Activated CD8-positive, alpha-beta T cell treated with anti-CD3 and anti-CD28 coated beads for 36 hours (primary cell): ENCODE results near the gene CFAP97. TPM values are rescaled to one million over a fixed set of nuclear protein-coding genes. Genes with fewer than 3 reads are reported as not detected.

ENCODE experiments used
- ATAC-seq: fragments of 200-7000 bp; cut with Tn5 transposase; one replicate; pipeline ENCODE4 v1.10.0; 2021; ENCODE audit warnings: mild to moderate bottlenecking, moderate library complexity
- CTCF ChIA-PET: fragments of 350-600 bp; sonication (Branson Sonifier 250); formaldehyde crosslinking; loops from one replicate; lab custom pipeline; 2021; ENCODE audit warnings: antibody characterized with exemption; lab: Charles Lee
- POLR2A ChIA-PET: fragments of 350-600 bp; sonication (Branson Sonifier 250); formaldehyde crosslinking; loops from one replicate; lab custom pipeline; 2021; ENCODE audit warnings: antibody characterized with exemption; lab: Charles Lee
- DNase-seq: peaks from one replicate; pipeline ENCODE4 v3.0.0-alpha.2; 2020
- H3K27ac Mint-ChIP-seq: one replicate; pipeline ENCODE4 v1.8.0; 2021; ENCODE audit warnings: mild to moderate bottlenecking, mixed read lengths
- H3K27me3 Mint-ChIP-seq: one replicate; pipeline ENCODE4 v1.8.0; 2021; ENCODE audit warnings: mixed read lengths
- H3K36me3 Mint-ChIP-seq: one replicate; pipeline ENCODE4 v1.8.0; 2021; ENCODE audit warnings: low read depth, mixed read lengths
- H3K4me1 Mint-ChIP-seq: one replicate; pipeline ENCODE4 v1.8.0; 2021; ENCODE audit warnings: low read depth, mixed read lengths
- H3K4me3 Mint-ChIP-seq: one replicate; pipeline ENCODE4 v1.8.0; 2021; ENCODE audit warnings: mild to moderate bottlenecking, moderate library complexity, mixed read lengths
- H3K9me3 Mint-ChIP-seq: one replicate; pipeline ENCODE4 v1.8.0; 2021; ENCODE audit warnings: mixed read lengths
- intact Hi-C: fragments of 100-400 bp; cut with micrococcal nuclease; formaldehyde crosslinking; loops from one replicate; pipeline ENCODE4 v1.10.0; 2022
- total RNA-seq, 2 experiments: library from RNA; stranded (reverse); gene quantifications; one replicate each; pipeline ENCODE4 v1.2.3, GENCODE V29; 2021
- TF ChIP-seq, protein P1 (sequence below): fragments of 200-600 bp; IDR thresholded peaks from one replicate; pipeline ENCODE4 v1.8.0; 2022; ENCODE audit warnings: antibody characterized with exemption, mild to moderate bottlenecking

CFAP97 gene
- total RNA-seq, 2 experiments from 2014 or later: 48.5 to 50.3 TPM

DNA sequence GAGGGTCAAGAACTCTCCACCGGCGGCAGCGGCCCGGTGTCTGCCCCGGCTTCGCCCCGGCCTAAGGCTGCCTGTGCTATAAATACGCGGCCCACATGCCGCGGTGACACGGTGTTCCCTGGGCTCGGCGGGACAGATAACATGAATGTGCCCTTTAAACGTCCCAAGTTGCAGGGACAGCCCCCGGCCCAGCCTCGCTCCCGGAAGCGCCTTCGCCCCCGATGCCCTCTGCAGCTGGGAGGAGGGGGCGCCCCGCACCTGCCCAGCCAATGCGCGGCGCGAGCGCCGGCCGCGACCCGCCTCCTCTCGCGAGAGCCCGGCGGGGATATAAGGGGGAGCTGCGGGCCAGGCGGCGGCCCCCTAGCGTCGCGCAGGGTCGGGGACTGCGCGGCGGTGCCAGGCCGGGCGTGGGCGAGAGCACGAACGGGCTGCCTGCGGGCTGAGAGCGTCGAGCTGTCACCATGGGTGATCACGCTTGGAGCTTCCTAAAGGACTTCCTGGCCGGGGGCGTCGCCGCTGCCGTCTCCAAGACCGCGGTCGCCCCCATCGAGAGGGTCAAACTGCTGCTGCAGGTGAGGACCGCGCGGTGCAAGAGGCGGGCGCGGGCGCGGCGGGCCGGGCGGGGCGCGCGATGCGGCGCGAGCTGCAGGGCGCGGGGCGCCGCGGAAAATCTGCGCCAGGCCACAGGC, 60.7 kb downstream of the CFAP97 start, which contains the start of gene SLC25A4:
Gene SLC25A4 (plus strand): TSS at position 355 of the 689 bp plus-strand sequence. CDS start 107 bp downstream, at position 462.
- Mint-ChIP-seq H3K9me3 (no peaks in the 10 kb centered on the region), H3K36me3 (no peaks in the 10 kb centered on the region), H3K4me3 (peak within 1 kb of the TSS; percentile 78), H3K4me1 (peaks cover 13% of the 10 kb centered on the region), H3K27me3 (peaks cover 3% of the 10 kb centered on the region), H3K27ac (peak within 1 kb of the TSS; percentile 76)
- CTCF ChIA-PET: interaction anchor here (0.7 to 4.1 kb wide), 8 partner anchors 9 to 102 kb away, joined by 3 to 30 read pairs (median 4); no protein-coding TSS in a partner anchor
- peak; percentile 91 for DNase-seq
- TF ChIP-seq, protein P1, sequence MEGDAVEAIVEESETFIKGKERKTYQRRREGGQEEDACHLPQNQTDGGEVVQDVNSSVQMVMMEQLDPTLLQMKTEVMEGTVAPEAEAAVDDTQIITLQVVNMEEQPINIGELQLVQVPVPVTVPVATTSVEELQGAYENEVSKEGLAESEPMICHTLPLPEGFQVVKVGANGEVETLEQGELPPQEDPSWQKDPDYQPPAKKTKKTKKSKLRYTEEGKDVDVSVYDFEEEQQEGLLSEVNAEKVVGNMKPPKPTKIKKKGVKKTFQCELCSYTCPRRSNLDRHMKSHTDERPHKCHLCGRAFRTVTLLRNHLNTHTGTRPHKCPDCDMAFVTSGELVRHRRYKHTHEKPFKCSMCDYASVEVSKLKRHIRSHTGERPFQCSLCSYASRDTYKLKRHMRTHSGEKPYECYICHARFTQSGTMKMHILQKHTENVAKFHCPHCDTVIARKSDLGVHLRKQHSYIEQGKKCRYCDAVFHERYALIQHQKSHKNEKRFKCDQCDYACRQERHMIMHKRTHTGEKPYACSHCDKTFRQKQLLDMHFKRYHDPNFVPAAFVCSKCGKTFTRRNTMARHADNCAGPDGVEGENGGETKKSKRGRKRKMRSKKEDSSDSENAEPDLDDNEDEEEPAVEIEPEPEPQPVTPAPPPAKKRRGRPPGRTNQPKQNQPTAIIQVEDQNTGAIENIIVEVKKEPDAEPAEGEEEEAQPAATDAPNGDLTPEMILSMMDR: peak; percentile 47
- intact Hi-C loops: no loop called here
- POLR2A ChIA-PET: interaction anchor here (0.5 to 1.6 kb wide), 11 partner anchors 12 to 488 kb away, joined by 3 to 6 read pairs (median 3); partner anchors contain the start of genes CENPU and SNX25
- ATAC-seq: peak; percentile 97

DNA sequence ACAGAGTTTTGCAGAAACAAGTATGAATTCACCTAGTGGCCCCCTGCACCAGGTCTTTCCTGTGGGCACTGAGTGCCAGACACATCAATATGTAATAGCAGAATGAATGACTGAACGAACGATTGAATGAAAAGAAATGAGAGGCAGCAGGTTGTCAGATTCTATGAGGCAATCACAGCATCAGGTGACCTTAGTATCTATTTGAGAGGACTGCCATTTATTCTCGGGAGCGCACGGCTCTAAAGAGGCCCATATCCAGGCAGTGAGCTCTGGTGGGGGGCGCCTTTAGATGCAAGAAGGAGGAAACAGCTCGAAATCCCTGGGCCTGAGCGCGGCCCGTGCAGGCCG, 61.3 kb downstream of the CFAP97 start:
- intact Hi-C loops: no loop called here
- TF ChIP-seq, protein P1: no peak
- Mint-ChIP-seq H3K9me3 (no peaks in the 10 kb centered on the region), H3K27me3 (peaks cover 3% of the 10 kb centered on the region), H3K4me3 (peak overlapping the region; percentile 78), H3K36me3 (no peaks in the 10 kb centered on the region), H3K27ac (peak overlapping the region; percentile 76), H3K4me1 (peaks cover 13% of the 10 kb centered on the region)
- POLR2A ChIA-PET: interaction anchor here (0.7 to 1.6 kb wide), 7 partner anchors 18 to 488 kb away, joined by 3 to 6 read pairs (median 3); partner anchors contain the start of genes CENPU and SNX25
- DNase-seq: no peak
- CTCF ChIA-PET: interaction anchor here (0.7 to 4.1 kb wide), 8 partner anchors 8 to 102 kb away, joined by 3 to 30 read pairs (median 4); no protein-coding TSS in a partner anchor
- ATAC-seq: peak; percentile 22

DNA sequence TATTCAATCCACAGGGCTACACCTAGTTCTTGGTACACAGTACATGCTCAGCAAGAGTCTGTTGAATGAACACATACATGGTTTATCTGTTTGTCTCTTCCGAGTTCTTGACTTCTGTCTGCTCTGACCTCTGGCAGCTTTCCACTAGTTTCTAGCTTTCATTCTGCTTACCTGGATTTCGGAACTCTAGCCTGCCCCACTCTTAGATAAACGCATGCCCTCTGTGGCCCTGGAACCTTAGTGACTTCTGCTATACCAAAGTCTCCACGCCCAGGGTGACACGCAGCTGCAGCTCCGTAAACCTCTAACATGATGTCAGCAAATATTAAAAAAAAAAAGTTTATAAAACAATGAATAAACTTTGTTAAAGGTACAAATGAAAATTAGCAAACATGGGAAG, 62.0 kb downstream of the CFAP97 start:
- CTCF ChIA-PET: interaction anchor here (2.2 to 4.1 kb wide), 2 partner anchors 43 to 101 kb away, joined by 14 to 30 read pairs; no protein-coding TSS in a partner anchor

DNA sequence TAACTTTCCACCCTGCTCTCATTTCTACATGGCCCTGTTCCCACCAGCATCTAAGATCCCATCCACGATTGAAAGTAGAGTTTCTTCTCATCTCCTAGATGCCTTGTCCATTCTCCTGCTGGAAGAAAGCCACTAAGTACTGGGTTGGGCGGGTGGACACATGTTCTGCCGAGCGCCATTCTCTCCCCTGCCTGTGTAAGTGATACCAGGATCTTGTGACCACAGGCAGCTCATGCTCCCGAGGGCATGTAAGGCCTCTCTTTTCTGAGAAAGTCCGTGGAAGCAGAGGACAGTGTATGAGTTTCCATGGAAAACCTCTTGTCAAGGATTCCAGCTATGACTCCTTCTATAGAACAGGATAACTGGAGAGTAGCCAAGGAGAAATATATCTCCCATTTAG, 64.1 kb downstream of the CFAP97 start:
- TF ChIP-seq, protein P1: no peak
- ChIA-PET CTCF (interaction anchor here (1.2 to 2.0 kb wide), 5 partner anchors 11 to 134 kb away, joined by 3 to 9 read pairs (median 4); no protein-coding TSS in a partner anchor), POLR2A (interaction anchor here (0.8 kb wide), 1 partner anchor 69 kb away, joined by 3 read pairs; no protein-coding TSS in a partner anchor)
- ATAC-seq (no peak), DNase-seq (no peak)
- Mint-ChIP-seq H3K4me1 (peaks cover 13% of the 10 kb centered on the region), H3K27ac (no peak overlapping the region), H3K36me3 (no peaks in the 10 kb centered on the region), H3K4me3 (no peak overlapping the region), H3K9me3 (no peaks in the 10 kb centered on the region), H3K27me3 (peaks cover 3% of the 10 kb centered on the region)
- intact Hi-C loops: loop anchor here (10.0 kb wide), 1 partner anchor 135 kb away; no protein-coding TSS in a partner anchor

More for the DNA sequence above, 62.0 kb downstream of the CFAP97 start:
- peaks cover 3% of the 10 kb centered on the region for H3K27me3 Mint-ChIP-seq
- H3K27ac Mint-ChIP-seq: no peak overlapping the region
- no peak for DNase-seq
- no peak overlapping the region for H3K4me3 Mint-ChIP-seq
- TF ChIP-seq, protein P1: no peak
- no peaks in the 10 kb centered on the region for H3K9me3 Mint-ChIP-seq
- intact Hi-C loops: no loop called here
- H3K4me1 Mint-ChIP-seq: peaks cover 13% of the 10 kb centered on the region
- POLR2A ChIA-PET: interaction anchor here (0.6 kb wide), 1 partner anchor 63 kb away, joined by 3 read pairs; no protein-coding TSS in a partner anchor
- no peak for ATAC-seq
- H3K36me3 Mint-ChIP-seq: no peaks in the 10 kb centered on the region
